Small intestine (tissue), 7 donors: ENCODE measurements around the gene CSPG4. TPM values are rescaled to one million over a fixed set of nuclear protein-coding genes. Genes with fewer than 3 reads are reported as not detected.
A peak's percentile ranks its signal among the peaks of the same experiment; 100 is the strongest.
"Not testable (repeated sequence)": the region's sequence is repeated elsewhere in the genome, so short reads cannot be mapped to it uniquely, and the experiment has no call there.

Experiments
- DNase-seq, 2 donors: peaks; one replicate each; pipeline versions ENCODE4 v3.0.0 to v3.0.0-alpha.2; 2013
- FAIRE-seq: peaks from 2 replicates; lab custom pipeline; 2012; peaks lifted over from hg19 to GRCh38; lab: Jason Lieb, UNC
- H3K27ac ChIP-seq, 3 donors: one replicate each; pipeline ENCODE4 v1.5.1; 2013; ENCODE audit warnings: low read length in 2 of 3, mild to moderate bottlenecking in 2 of 3, control low read depth in 1 of 3, inconsistent platforms in 1 of 3, low read depth in 1 of 3, moderate library complexity in 1 of 3
- H3K27me3 ChIP-seq, 3 donors: one replicate each; pipeline ENCODE4 v1.6.1; 2013; ENCODE audit warnings: low read length in 3 of 3, inconsistent platforms in 1 of 3; ENCODE audit not compliant: control insufficient read depth in 3 of 3, insufficient read depth in 3 of 3
- H3K36me3 ChIP-seq, 3 donors: one replicate each; pipeline ENCODE4 v1.6.1; 2013; ENCODE audit warnings: low read length in 3 of 3, inconsistent platforms in 1 of 3, low read depth in 1 of 3, mild to moderate bottlenecking in 1 of 3, moderate library complexity in 1 of 3; ENCODE audit not compliant: control insufficient read depth in 3 of 3, insufficient read depth in 2 of 3
- H3K4me1 ChIP-seq, 3 donors: one replicate each; pipeline ENCODE4 v1.6.1; 2013; ENCODE audit warnings: low read length in 2 of 3, inconsistent platforms in 1 of 3, low read depth in 1 of 3, mild to moderate bottlenecking in 1 of 3, moderate library complexity in 1 of 3; ENCODE audit not compliant: control insufficient read depth in 3 of 3, insufficient read depth in 2 of 3
- H3K4me3 ChIP-seq, 3 donors: one replicate each; pipeline ENCODE4 v1.5.1; 2013; ENCODE audit warnings: low read length in 3 of 3, control low read depth in 1 of 3, inconsistent platforms in 1 of 3, low read depth in 1 of 3, mild to moderate bottlenecking in 1 of 3, moderate library complexity in 1 of 3
- H3K9me3 ChIP-seq, 2 donors: one replicate each; pipeline ENCODE4 v1.6.1; 2013; ENCODE audit warnings: low read depth in 1 of 2, low read length in 1 of 2; ENCODE audit not compliant: control insufficient read depth in 2 of 2, insufficient read depth in 1 of 2
- WGBS, 3 donors: extraction: QIAGEN DNeasy Blood & Tissue Kit; methylation state at CpG; one replicate each; pipeline ENCODE4 v1.1.7; 2013; 5-methylcytosine and 5-hydroxymethylcytosine counted together
- polyA plus RNA-seq, 4 donors: library from polyadenylated mRNA; stranded (reverse) in 3 of 4; unstranded in 1 of 4; fragments of 200-250 nt in 3 of 4; fragments of 120-200 nt in 1 of 4; gene quantifications; one replicate each; pipeline versions ENCODE4 v1.2.1 to v1.2.3, GENCODE V29; 2013
- donor health status: healthy with polysubstance abuse.
- donor health status: control.
- donor health status: control.
- donor health status: Bipolar disorder and iron deficiency.
- donor health status: healthy.

CSPG4 gene
- polyA plus RNA-seq, 4 donors, result 0.22 to 7.2 (median 2.5) TPM

GRCh38 chr15:75734861-75735760, 22.5 kb upstream of the CSPG4 start:
- peaks cover 0 to 11% (median 2%) of the 10 kb centered on the region in 3 donors for H3K4me1 ChIP-seq
- H3K36me3 ChIP-seq, H3K4me3 ChIP-seq, FAIRE-seq, H3K9me3 ChIP-seq, H3K27me3 ChIP-seq, H3K27ac ChIP-seq, DNase-seq: not testable (repeated sequence)
- 84 to 93% (median 89%) methylated on average over 27 of the region's 27 CpGs for WGBS, 3 donors

- Histone ChIP-seq H3K36me3 (peaks cover 0 to 7% (median 0%) of the 10 kb centered on the region in 3 donors), H3K4me1 (peaks cover 0 to 8% (median under 1%) of the 10 kb centered on the region in 3 donors), H3K27me3 (no peaks in the 10 kb centered on the region), H3K4me3 (no peak overlapping the region), H3K27ac (no peak overlapping the region), H3K9me3 (no peaks in the 10 kb centered on the region)
- no peak for FAIRE-seq
- 91 to 94% (median 93%) methylated on average over 14 of the region's 14 CpGs for WGBS, 3 donors
- DNase-seq, result no peak
Observed at GRCh38 chr15:75733761-75734651, 21.4 kb upstream of the CSPG4 start.

- 28 to 36% (median 34%) methylated on average over 12 of the region's 12 CpGs for WGBS, 3 donors
- no peaks in the 10 kb centered on the region for H3K9me3 ChIP-seq
- no peak overlapping the region for H3K4me3 ChIP-seq
- no peaks in the 10 kb centered on the region for H3K27me3 ChIP-seq
- no peak for FAIRE-seq
- peak; percentile 57 to 76 for DNase-seq
- peaks cover 0 to 7% (median 0%) of the 10 kb centered on the region in 3 donors for H3K4me1 ChIP-seq
- peaks cover 0 to 7% (median 0%) of the 10 kb centered on the region in 3 donors for H3K36me3 ChIP-seq
- peak overlapping the region in 1 of 3 donors; percentile 75 for H3K27ac ChIP-seq
Observed at GRCh38 chr15:75732809-75733451, 20.3 kb upstream of the CSPG4 start.

DNA sequence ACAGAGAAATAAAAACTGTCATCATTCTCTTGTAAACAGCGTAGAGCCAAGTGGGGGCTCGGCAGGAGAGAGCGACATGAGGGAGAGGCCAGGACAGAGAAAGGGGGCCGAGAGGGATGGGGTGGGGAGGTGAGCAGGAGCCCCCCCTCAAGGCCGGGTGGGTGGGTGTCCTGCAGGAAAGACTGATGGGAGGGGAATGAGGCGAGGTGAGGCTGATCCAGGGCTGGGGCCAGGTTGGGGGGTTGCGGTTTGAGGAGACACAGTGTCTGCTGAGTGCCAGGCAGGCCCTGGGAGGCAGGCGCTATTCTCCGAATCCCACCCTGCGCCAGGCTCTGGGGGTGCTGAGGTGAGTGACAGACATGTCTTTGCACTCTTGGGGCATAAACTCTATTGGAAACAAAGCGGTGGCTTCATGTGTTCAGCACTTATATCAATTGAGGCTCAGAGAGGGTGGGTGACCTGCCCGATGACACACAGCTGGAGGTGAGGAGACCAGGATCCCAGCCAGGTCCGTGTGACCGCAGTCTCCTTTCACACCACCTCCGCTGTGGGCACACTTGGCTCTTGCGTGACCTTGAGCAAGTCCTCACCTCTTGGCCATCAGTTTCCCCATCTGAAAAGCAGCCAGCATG, 19.6 kb upstream of the CSPG4 start:
- FAIRE-seq (no peak), DNase-seq (no peak)
- Histone ChIP-seq H3K4me3 (no peak overlapping the region), H3K27ac (peak overlapping the region in 2 of 3 donors; percentile 5 to 75), H3K36me3 (peaks cover 0 to 7% (median 0%) of the 10 kb centered on the region in 3 donors), H3K27me3 (no peaks in the 10 kb centered on the region), H3K9me3 (no peaks in the 10 kb centered on the region), H3K4me1 (peaks cover 0 to 7% (median 0%) of the 10 kb centered on the region in 3 donors)
- 50 to 76% (median 66%) methylated on average over 15 to 16 of the region's 16 CpGs for WGBS, 3 donors

DNA sequence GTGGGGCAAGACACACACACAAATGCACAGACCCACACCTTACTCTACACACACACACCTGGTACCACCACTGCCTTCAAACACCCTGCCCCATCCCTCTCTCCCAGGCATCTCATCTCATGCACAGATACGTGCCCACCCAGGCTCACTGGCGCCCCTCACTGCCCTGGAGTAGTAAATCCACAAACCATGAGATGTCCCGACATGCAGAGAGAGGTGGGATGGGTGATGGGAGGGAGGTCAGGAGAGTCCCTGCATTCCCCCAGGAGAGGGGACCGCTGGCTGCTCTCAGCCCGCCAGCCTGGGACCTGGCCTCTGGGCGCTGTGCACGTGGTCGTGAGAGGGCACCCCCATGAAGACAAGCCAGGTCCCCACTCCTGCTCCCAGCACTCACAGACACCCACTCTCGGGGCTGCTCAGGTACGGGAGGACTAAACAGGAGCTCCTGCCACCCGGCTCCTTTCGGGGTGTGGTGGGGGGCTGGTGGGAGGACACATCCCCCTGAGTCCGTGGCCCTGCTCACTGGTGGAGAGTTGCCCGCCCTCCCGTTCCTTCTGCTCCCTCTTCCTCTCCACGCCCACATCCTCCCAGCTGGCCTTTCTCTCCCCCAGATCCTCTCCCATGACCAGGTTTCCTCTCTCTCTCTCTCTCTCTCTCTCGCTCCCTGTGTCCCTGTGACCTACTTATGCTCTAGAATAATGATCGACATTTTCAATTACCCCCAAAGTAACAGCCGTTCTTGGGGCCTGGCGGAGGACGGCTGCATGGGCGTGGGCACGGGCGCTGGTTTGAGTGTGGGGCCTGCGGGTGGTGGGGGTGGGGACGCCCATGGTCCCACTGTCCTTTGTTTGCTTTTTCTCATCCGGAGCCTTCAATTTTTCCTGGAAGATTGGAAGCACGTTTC, 18.9 kb upstream of the CSPG4 start:
- no peak overlapping the region for H3K4me3 ChIP-seq
- DNase-seq (peak in 1 of 2 donors; percentile 46), FAIRE-seq (no peak)
- peaks cover 0 to 7% (median 0%) of the 10 kb centered on the region in 3 donors for H3K4me1 ChIP-seq
- H3K27ac ChIP-seq, result peak overlapping the region in 2 of 3 donors; percentile 5 to 75
- H3K9me3 ChIP-seq, result no peaks in the 10 kb centered on the region
- no peaks in the 10 kb centered on the region for H3K27me3 ChIP-seq
- peaks cover 0 to 7% (median 0%) of the 10 kb centered on the region in 3 donors for H3K36me3 ChIP-seq
- 40 to 59% (median 48%) methylated on average over 24 to 28 of the region's 28 CpGs for WGBS, 3 donors

DNA sequence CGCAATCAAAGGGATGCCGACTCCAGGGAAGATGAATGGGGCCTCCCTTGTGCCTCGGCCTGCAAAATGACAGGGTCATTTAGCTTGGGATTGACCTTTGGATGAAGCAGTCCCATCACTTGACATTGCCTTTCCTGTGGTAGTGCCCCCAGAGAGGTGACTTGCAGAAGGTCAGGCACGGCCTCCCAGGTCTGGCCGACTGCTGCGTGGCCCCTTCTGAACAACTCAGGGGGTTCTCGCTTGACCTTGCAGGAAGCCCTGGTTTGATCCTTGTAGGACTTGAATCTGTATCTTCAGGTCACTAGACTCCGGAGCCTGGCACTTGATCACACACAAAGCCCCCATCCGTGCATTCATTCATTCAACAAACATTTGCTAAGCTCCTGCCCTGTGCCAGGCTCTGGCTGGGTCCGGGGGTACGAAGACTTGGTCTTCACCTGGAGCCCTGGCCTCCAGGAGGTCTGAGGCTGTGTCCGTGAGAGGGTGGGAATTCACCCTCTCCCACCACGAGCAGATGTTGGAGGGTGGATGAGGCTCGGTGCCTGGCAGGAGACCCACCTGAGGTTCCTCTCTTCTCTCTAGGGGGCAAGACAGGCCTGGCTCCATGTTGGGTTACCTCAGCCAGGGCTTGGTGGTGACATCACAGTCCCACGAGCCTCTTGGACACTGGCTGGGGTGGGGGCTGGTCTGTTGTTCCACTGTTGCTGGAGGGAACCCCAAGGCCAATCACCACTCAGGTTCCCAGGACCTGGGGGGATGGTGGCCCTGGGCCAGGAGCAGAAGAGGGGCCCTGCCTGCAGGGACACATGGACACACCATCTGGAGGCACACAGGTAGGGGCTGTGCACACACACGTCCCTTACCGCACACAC, 18.0 kb upstream of the CSPG4 start:
- H3K4me1 ChIP-seq, H3K9me3 ChIP-seq, H3K27me3 ChIP-seq, H3K27ac ChIP-seq, H3K36me3 ChIP-seq, H3K4me3 ChIP-seq, DNase-seq, FAIRE-seq: not testable (repeated sequence)
- WGBS, 3 donors, result 80 to 87% (median 86%) methylated on average over 17 of the region's 17 CpGs
